ENCODE measurements around the gene CCDC144A.
"Not testable (repeated sequence)": the region's sequence is repeated elsewhere in the genome, so short reads cannot be mapped to it uniquely, and the experiment has no call there.

The CCDC144A gene

GRCh38 chr17:16689731-16690281 is at the start of gene CCDC144A:
Gene CCDC144A, plus strand, starts transcription at chr17:16690241. Its CDS starts 160 bp downstream, at chr17:16690401.
- DNase-seq (ENCODE audit: low read depth in 2 of 2) = peak in 1 of 2 donors; percentile 13

GRCh38 chr17:16649585-16649984 is 40.5 kb upstream of the CCDC144A start:
- DNase-seq (ENCODE audit: low read depth in 2 of 2) = no peak

- no peak for DNase-seq (ENCODE audit: low read depth in 2 of 2)
These were observed 37.8 kb upstream of the CCDC144A start for GRCh38 chr17:16652252-16652651.

GRCh38 chr17:16652847-16653366 is 37.1 kb upstream of the CCDC144A start:
- no peak for DNase-seq (ENCODE audit: low read depth in 2 of 2)

- peak; percentile 69 to 73 for DNase-seq (ENCODE audit: low read depth in 2 of 2)
These were observed 36.5 kb upstream of the CCDC144A start, which contains the start of gene ZNF624 for GRCh38 chr17:16653367-16654041. Gene ZNF624, minus strand, starts transcription at chr17:16653850.

- DNase-seq (ENCODE audit: low read depth in 2 of 2) = no peak
These were observed 28.8 kb upstream of the CCDC144A start for GRCh38 chr17:16661217-16661616.

GRCh38 chr17:16662936-16663335 is 27.1 kb upstream of the CCDC144A start:
- DNase-seq (ENCODE audit: low read depth in 2 of 2) = no peak

GRCh38 chr17:16666553-16666906 is 23.5 kb upstream of the CCDC144A start:
- not testable (repeated sequence) for DNase-seq (ENCODE audit: low read depth in 2 of 2)

- DNase-seq (ENCODE audit: low read depth in 2 of 2) = not testable (repeated sequence)
These were observed 23.0 kb upstream of the CCDC144A start for GRCh38 chr17:16666907-16667636.

GRCh38 chr17:16676676-16677268 is 13.3 kb upstream of the CCDC144A start:
- DNase-seq (ENCODE audit: low read depth in 2 of 2) = no peak

- DNase-seq (ENCODE audit: low read depth in 2 of 2) = not testable (repeated sequence)
These were observed 6.5 kb upstream of the CCDC144A start for GRCh38 chr17:16683290-16684138.

- not testable (repeated sequence) for DNase-seq (ENCODE audit: low read depth in 2 of 2)
These were observed 4.0 kb upstream of the CCDC144A start for GRCh38 chr17:16686019-16686418.

- not testable (repeated sequence) for DNase-seq (ENCODE audit: low read depth in 2 of 2)
These were observed 2.9 kb upstream of the CCDC144A start for GRCh38 chr17:16687151-16687550.

GRCh38 chr17:16690447-16690846 is 406 bp downstream of the CCDC144A start:
- not testable (repeated sequence) for DNase-seq (ENCODE audit: low read depth in 2 of 2)

- DNase-seq (ENCODE audit: low read depth in 2 of 2) = not testable (repeated sequence)
These were observed 7.6 kb downstream of the CCDC144A start for GRCh38 chr17:16697603-16698002.

GRCh38 chr17:16745492-16746203 is 55.6 kb downstream of the CCDC144A start:
- not testable (repeated sequence) for DNase-seq (ENCODE audit: low read depth in 2 of 2)

- not testable (repeated sequence) for DNase-seq (ENCODE audit: low read depth in 2 of 2)
These were observed 56.5 kb downstream of the CCDC144A start for GRCh38 chr17:16746571-16746970.

- DNase-seq (ENCODE audit: low read depth in 2 of 2) = not testable (repeated sequence)
These were observed 60.5 kb downstream of the CCDC144A start for GRCh38 chr17:16750515-16750914.

GRCh38 chr17:16751224-16751923 is 61.3 kb downstream of the CCDC144A start:
- not testable (repeated sequence) for DNase-seq (ENCODE audit: low read depth in 2 of 2)

- not testable (repeated sequence) for DNase-seq (ENCODE audit: low read depth in 2 of 2)
These were observed 61.9 kb downstream of the CCDC144A start for GRCh38 chr17:16751924-16752287.
